ENCODE measurements around the gene DNAAF5. TPM values are rescaled to one million over a fixed set of nuclear protein-coding genes. Genes with fewer than 3 reads are reported as not detected.

Gene DNAAF5
- total and polyA plus RNA-seq, 9 of the 15 experiments (the other 6 are each of a cell fraction or from before 2014, with no cell fraction given): 3.1 to 69.7 (median 19.1) TPM

DNA sequence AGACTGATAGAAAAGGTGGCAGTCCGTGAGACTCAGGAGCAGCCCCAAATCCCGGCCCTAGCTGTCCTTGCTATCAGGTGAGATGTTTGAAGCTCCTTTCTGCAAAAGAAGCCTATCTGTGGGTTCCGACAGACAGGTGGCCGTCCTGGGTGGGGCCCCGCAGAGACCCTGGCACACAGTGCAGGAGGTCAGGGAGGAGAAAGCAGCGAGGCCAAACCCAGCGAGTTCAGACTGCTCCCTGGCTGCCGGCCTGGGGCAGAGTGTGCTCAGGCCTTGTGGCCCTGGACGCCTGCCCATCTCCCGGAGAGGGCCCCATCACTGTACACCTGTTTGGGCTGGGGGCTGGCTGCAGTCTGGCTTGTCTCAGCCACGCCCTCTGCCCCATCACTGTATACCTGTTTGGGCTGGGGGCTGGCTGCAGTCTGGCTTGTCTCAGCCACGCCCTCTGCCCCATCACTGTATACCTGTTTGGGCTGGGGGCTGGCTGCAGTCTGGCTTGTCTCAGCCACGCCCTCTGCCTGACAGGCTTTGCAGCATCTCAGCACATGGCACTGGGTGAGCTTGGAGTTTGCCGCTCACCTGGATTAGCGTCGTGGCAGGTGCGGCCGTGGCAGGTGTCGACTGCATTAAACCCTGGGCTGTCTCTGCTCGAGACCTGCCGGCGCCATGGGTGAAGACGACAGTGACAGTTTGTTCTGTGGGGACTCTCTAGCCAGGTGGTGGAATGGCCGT is 12.4 kb downstream of the DNAAF5 start:
- Histone ChIP-seq H3K4me2 (ENCODE audit: insufficient read depth, low read length) (no peak overlapping the region), H4K20me1 (replicated peaks; ENCODE audit: control insufficient read depth, insufficient read depth, low read length) (no peaks in the 10 kb centered on the region), H3K9ac (ENCODE audit: insufficient read depth in 1 of 2, low read depth in 2 of 2, low read length in 2 of 2) (no peak overlapping the region), H3K36me3 (ENCODE audit: control insufficient read depth, insufficient read depth, low read length) (peaks cover 79% of the 10 kb centered on the region), H2AFZ (ENCODE audit: low read depth, low read length) (no peak overlapping the region), H3K9me3 (replicated peaks; ENCODE audit: control insufficient read depth, insufficient read depth, low read depth, low read length) (peaks cover 14% of the 10 kb centered on the region), H3K4me3 (no peak overlapping the region), H3K79me2 (ENCODE audit: control insufficient read depth, insufficient read depth, low read length) (peaks cover 56% of the 10 kb centered on the region), H3K27me3 (ENCODE audit: control insufficient read depth in 2 of 2, insufficient read depth in 2 of 2, low read length in 2 of 2) (no peaks in the 10 kb centered on the region), H3K4me1 (replicated peaks in 1 of 2; ENCODE audit: control insufficient read depth in 2 of 2, insufficient read depth in 2 of 2, low read length in 2 of 2) (peaks cover 0 to 11% of the 10 kb centered on the region in 2 experiments; a peak in 2 of 5 replicates), H3K27ac (ENCODE audit: extremely low read depth, low read depth, low read length) (no peak overlapping the region), H3K9me1 (ENCODE audit: control insufficient read depth, insufficient read depth, low read length) (no peaks in the 10 kb centered on the region)
- in situ Hi-C loops (cut with MboI): no loop called here
- CTCF ChIA-PET (ENCODE audit: low intra/inter-chr PET ratio): no interaction called here
- POLR2A ChIA-PET: no interaction called here
- intact Hi-C loops (cut with micrococcal nuclease): no loop called here
- ATAC-seq (no peak), DNase-seq (ENCODE audit: extremely low read depth in 1 of 4, low spot score in 3 of 4) (no peak), FAIRE-seq (no peak)
- no peak for TF ChIP-seq TAL1 (IDR thresholded peaks at IDR 0.05)
- TF ChIP-seq POLR2H (tag; IDR thresholded peaks at IDR 0.05; ENCODE audit: low read depth): no peak
- no peak for TF ChIP-seq GATAD2B (IDR thresholded peaks at IDR 0.05; ENCODE audit: borderline replicate concordance)
- TF ChIP-seq NFE2L1 (tag; IDR thresholded peaks at IDR 0.05; ENCODE audit: borderline replicate concordance, low read depth): no peak
- TF ChIP-seq, protein P1, sequence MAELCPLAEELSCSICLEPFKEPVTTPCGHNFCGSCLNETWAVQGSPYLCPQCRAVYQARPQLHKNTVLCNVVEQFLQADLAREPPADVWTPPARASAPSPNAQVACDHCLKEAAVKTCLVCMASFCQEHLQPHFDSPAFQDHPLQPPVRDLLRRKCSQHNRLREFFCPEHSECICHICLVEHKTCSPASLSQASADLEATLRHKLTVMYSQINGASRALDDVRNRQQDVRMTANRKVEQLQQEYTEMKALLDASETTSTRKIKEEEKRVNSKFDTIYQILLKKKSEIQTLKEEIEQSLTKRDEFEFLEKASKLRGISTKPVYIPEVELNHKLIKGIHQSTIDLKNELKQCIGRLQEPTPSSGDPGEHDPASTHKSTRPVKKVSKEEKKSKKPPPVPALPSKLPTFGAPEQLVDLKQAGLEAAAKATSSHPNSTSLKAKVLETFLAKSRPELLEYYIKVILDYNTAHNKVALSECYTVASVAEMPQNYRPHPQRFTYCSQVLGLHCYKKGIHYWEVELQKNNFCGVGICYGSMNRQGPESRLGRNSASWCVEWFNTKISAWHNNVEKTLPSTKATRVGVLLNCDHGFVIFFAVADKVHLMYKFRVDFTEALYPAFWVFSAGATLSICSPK (IDR thresholded peaks at IDR 0.05; ENCODE audit: borderline replicate concordance): no peak
- no peak for TF ChIP-seq GABPB2 (CRISPR knock-in tag; conservative IDR thresholded peaks at IDR 0.05)
- WGBS (ENCODE audit: insufficient coverage, low coverage, missing lambda C conversion rate): 95% methylated on average over 19 of the region's 24 CpGs
- BruUV-seq (replicated peaks): no TSS peak

Measured in K562 (cell line).